Activated B cell treated with CpG ODN at 0.5 μM for 24 hours (primary cell): Measurements from ENCODE around the gene XRCC4. TPM values are rescaled to one million over a fixed set of nuclear protein-coding genes. Genes with fewer than 3 reads are reported as not detected.

Experiments
- ATAC-seq: fragments of 200-7000 bp; cut with Tn5 transposase; one replicate; pipeline ENCODE4 v1.10.0; 2021; ENCODE audit warnings: low read depth, mild to moderate bottlenecking, moderate library complexity
- CTCF ChIA-PET: fragments of 350-600 bp; sonication (Branson Sonifier 250); formaldehyde crosslinking; loops from one replicate; lab custom pipeline; 2021; ENCODE audit warnings: antibody characterized with exemption; lab: Charles Lee
- POLR2A ChIA-PET: fragments of 350-600 bp; sonication (Branson Sonifier 250); formaldehyde crosslinking; loops from one replicate; lab custom pipeline; 2021; ENCODE audit warnings: antibody characterized with exemption; lab: Charles Lee
- DNase-seq: peaks from one replicate; pipeline ENCODE4 v3.0.0; 2022
- H3K27ac Mint-ChIP-seq: one replicate; pipeline ENCODE4 v1.8.0; 2020; ENCODE audit warnings: mixed read lengths
- H3K27me3 Mint-ChIP-seq: one replicate; pipeline ENCODE4 v1.8.0; 2021; ENCODE audit warnings: mixed read lengths
- H3K36me3 Mint-ChIP-seq: one replicate; pipeline ENCODE4 v1.8.0; 2021; ENCODE audit warnings: low read depth, mixed read lengths
- H3K4me1 Mint-ChIP-seq: one replicate; pipeline ENCODE4 v1.8.0; 2021; ENCODE audit warnings: mixed read lengths
- H3K4me3 Mint-ChIP-seq: one replicate; pipeline ENCODE4 v1.8.0; 2020; ENCODE audit warnings: mild to moderate bottlenecking, mixed read lengths
- H3K9me3 Mint-ChIP-seq: one replicate; pipeline ENCODE4 v1.8.0; 2020; ENCODE audit warnings: mixed read lengths
- CTCF ChIP-seq: fragments of 200-600 bp; IDR thresholded peaks from one replicate; pipeline ENCODE4 v1.8.0; 2022; ENCODE audit warnings: antibody characterized with exemption, mild to moderate bottlenecking
- intact Hi-C: fragments of 100-400 bp; cut with micrococcal nuclease; formaldehyde crosslinking; loops from one replicate; pipeline ENCODE4 v1.15.1; 2024
- total RNA-seq: library from RNA; stranded (reverse); gene quantifications from 2 replicates; pipeline ENCODE4 v1.2.3, GENCODE V29; 2022

XRCC4 gene
- total RNA-seq, 1 donor from 2014 or later, result 8.5 TPM

GRCh38 chr5:83099445-83099844 is 22.1 kb downstream of the XRCC4 start:
- DNase-seq (no peak), ATAC-seq (no peak)
- H3K4me3 Mint-ChIP-seq, result no peak overlapping the region
- H3K27ac Mint-ChIP-seq, result no peak overlapping the region
- H3K9me3 Mint-ChIP-seq, result no peaks in the 10 kb centered on the region
- no peaks in the 10 kb centered on the region for H3K27me3 Mint-ChIP-seq
- CTCF ChIA-PET, result no interaction called here
- TF ChIP-seq CTCF, result no peak
- no peaks in the 10 kb centered on the region for H3K4me1 Mint-ChIP-seq
- H3K36me3 Mint-ChIP-seq, result no peaks in the 10 kb centered on the region
- intact Hi-C loops, result no loop called here
- POLR2A ChIA-PET, result no interaction called here

GRCh38 chr5:83101514-83101913 is 24.2 kb downstream of the XRCC4 start:
- TF ChIP-seq CTCF, result no peak
- CTCF ChIA-PET, result no interaction called here

GRCh38 chr5:83102364-83102980 is 25.1 kb downstream of the XRCC4 start:
- Mint-ChIP-seq H3K4me3 (no peak overlapping the region), H3K27ac (no peak overlapping the region), H3K36me3 (peaks cover 9% of the 10 kb centered on the region), H3K9me3 (no peaks in the 10 kb centered on the region), H3K4me1 (no peaks in the 10 kb centered on the region), H3K27me3 (no peaks in the 10 kb centered on the region)
- intact Hi-C loops, result no loop called here
- DNase-seq, result no peak
- CTCF ChIA-PET, result no interaction called here
- POLR2A ChIA-PET, result no interaction called here
- ATAC-seq, result no peak
- no peak for TF ChIP-seq CTCF

More at GRCh38 chr5:83101514-83101913, 24.2 kb downstream of the XRCC4 start:
- Mint-ChIP-seq H3K4me3 (no peak overlapping the region), H3K9me3 (no peaks in the 10 kb centered on the region), H3K36me3 (peaks cover 4% of the 10 kb centered on the region), H3K27me3 (no peaks in the 10 kb centered on the region), H3K4me1 (no peaks in the 10 kb centered on the region), H3K27ac (no peak overlapping the region)
- DNase-seq (no peak), ATAC-seq (no peak)
- POLR2A ChIA-PET, result no interaction called here
- intact Hi-C loops, result no loop called here

- Mint-ChIP-seq H3K36me3 (peaks cover 9% of the 10 kb centered on the region), H3K9me3 (no peaks in the 10 kb centered on the region), H3K27me3 (no peaks in the 10 kb centered on the region), H3K4me3 (no peak overlapping the region), H3K4me1 (no peaks in the 10 kb centered on the region), H3K27ac (no peak overlapping the region)
- ChIA-PET POLR2A (no interaction called here), CTCF (no interaction called here)
- no peak for TF ChIP-seq CTCF
- no peak for ATAC-seq
- intact Hi-C loops, result no loop called here
- no peak for DNase-seq
These were observed 26.7 kb downstream of the XRCC4 start for GRCh38 chr5:83104021-83104420.

GRCh38 chr5:83107692-83108420 is 30.5 kb downstream of the XRCC4 start:
- peaks cover 27% of the 10 kb centered on the region for H3K36me3 Mint-ChIP-seq
- intact Hi-C loops, result no loop called here
- peaks cover 7% of the 10 kb centered on the region for H3K9me3 Mint-ChIP-seq
- DNase-seq (no peak), ATAC-seq (no peak)
- H3K27me3 Mint-ChIP-seq, result no peaks in the 10 kb centered on the region
- H3K27ac Mint-ChIP-seq, result no peak overlapping the region
- no peak for TF ChIP-seq CTCF
- H3K4me3 Mint-ChIP-seq, result no peak overlapping the region
- ChIA-PET CTCF (no interaction called here), POLR2A (no interaction called here)
- no peaks in the 10 kb centered on the region for H3K4me1 Mint-ChIP-seq
